HCT116 (cell line): ENCODE data around the gene CCL14. TPM values are rescaled to one million over a fixed set of nuclear protein-coding genes. Genes with fewer than 3 reads are reported as not detected.

ENCODE experiments used
- ATAC-seq: fragments of 200-7000 bp; cut with Tn5 transposase; 2 replicates; pipeline ENCODE4 v1.9.1; 2020; ENCODE audit warnings: mild to moderate bottlenecking, moderate library complexity
- BruUV-seq: library from RNA; stranded (reverse); fragments of 400-500 nt; replicated peaks from 2 replicates; lab custom pipeline; 2021; lab: Mats Ljungman, UMichigan
- CTCF ChIA-PET: fragments of 300-600 bp; sonication (Branson Sonifier 250); formaldehyde crosslinking; loops from one replicate; lab custom pipeline; 2021; ENCODE audit warnings: antibody characterized with exemption; lab: Charles Lee
- POLR2A ChIA-PET: fragments of 300-600, 350-600 bp; sonication (Branson Sonifier 250); formaldehyde crosslinking; loops from one replicate; lab custom pipeline; 2021; ENCODE audit warnings: antibody characterized with exemption; lab: Charles Lee
- RAD21 ChIA-PET, 2 experiments: fragments of 300-600 bp; sonication (Branson Sonifier 250); formaldehyde crosslinking; loops; one replicate each; lab custom pipeline; 2023; ENCODE audit warnings: low total read pairs in 2 of 2; ENCODE audit not compliant: uncharacterized antibody in 2 of 2, unreplicated experiment in 2 of 2, low non-redundant PET in 1 of 2; lab: Charles Lee
- DNase-seq: peaks from one replicate; pipeline ENCODE4 v3.0.0-alpha.2; 2010; ENCODE audit warnings: low read depth, low spot score
- H2AFZ ChIP-seq: fragments of 200-600 bp; shearing (Covaris generic), sonication (generic); 2 replicates; pipeline ENCODE4 v1.6.1; 2017; ENCODE audit warnings: low read depth, mixed run types, mixed read lengths, antibody characterized with exemption, low read length; ENCODE audit not compliant: poor library complexity, severe bottlenecking
- H3K27ac ChIP-seq: 2 replicates; pipeline ENCODE4 v1.5.1; 2012; ENCODE audit warnings: low read depth, low read length
- H3K27me3 ChIP-seq: fragments of 200-600 bp; sonication (generic); 2 replicates; pipeline ENCODE4 v1.6.1; 2016; ENCODE audit warnings: mixed run types, low read length, mixed read lengths; ENCODE audit not compliant: insufficient read depth
- H3K36me3 ChIP-seq, 2 experiments: fragments of 200-500 bp in 1 of 2; fragments of 200-600 bp in 1 of 2; sonication (Bioruptor generic) in 1 of 2; sonication (generic) in 1 of 2; 2 replicates each; pipeline versions ENCODE4 v1.5.1 to v1.6.1; 2014 to 2016; ENCODE audit warnings: low read length in 2 of 2, inconsistent platforms in 1 of 2, mixed read lengths in 1 of 2, mixed run types in 1 of 2; ENCODE audit not compliant: insufficient read depth in 2 of 2, control insufficient read depth in 1 of 2
- H3K4me1 ChIP-seq, 2 experiments: fragments of 200-600 bp in 1 of 2; sonication (generic) in 1 of 2; 2 replicates each; pipeline versions ENCODE4 v1.5.1 to v1.6.1; 2012 to 2017; ENCODE audit warnings: low read length in 2 of 2, inconsistent platforms in 1 of 2, mild to moderate bottlenecking in 1 of 2, mixed read lengths in 1 of 2, mixed run types in 1 of 2, moderate library complexity in 1 of 2; ENCODE audit not compliant: insufficient read depth in 2 of 2, control insufficient read depth in 1 of 2
- H3K4me2 ChIP-seq: fragments of 200-600 bp; sonication (generic); 2 replicates; pipeline ENCODE4 v1.6.1; 2017; ENCODE audit warnings: mixed run types, low read length, mixed read lengths
- H3K4me3 ChIP-seq, 2 experiments: fragments of 200-600 bp in 1 of 2; sonication (generic) in 1 of 2; replicated peaks in 1 of 2; 2 replicates each; pipeline ENCODE4 v1.5.1; 2011 to 2016; ENCODE audit warnings: low read length in 2 of 2, control low read depth in 1 of 2, low read depth in 1 of 2, mild to moderate bottlenecking in 1 of 2, mixed read lengths in 1 of 2, mixed run types in 1 of 2
- H3K79me2 ChIP-seq: fragments of 200-600 bp; sonication (generic); 2 replicates; pipeline ENCODE4 v1.6.1; 2017; ENCODE audit warnings: mild to moderate bottlenecking, mixed run types, low read length, moderate library complexity, mixed read lengths; ENCODE audit not compliant: insufficient read depth
- H3K9ac ChIP-seq: fragments of 200-600 bp; sonication (generic); 2 replicates; pipeline ENCODE4 v1.6.1; 2016; ENCODE audit warnings: low read length, mixed read lengths
- H3K9me2 ChIP-seq: fragments of 200-600 bp; sonication (generic), shearing (Covaris generic); 2 replicates; pipeline ENCODE4 v1.6.1; 2017; ENCODE audit warnings: mixed run types, mild to moderate bottlenecking, moderate library complexity; ENCODE audit not compliant: insufficient read depth
- H3K9me3 ChIP-seq, 2 experiments: fragments of 200-500 bp in 1 of 2; fragments of 200-600 bp in 1 of 2; sonication (Bioruptor generic) in 1 of 2; sonication (generic) in 1 of 2; 2 replicates each; pipeline ENCODE4 v1.6.1; 2014 to 2017; ENCODE audit warnings: low read length in 2 of 2, mixed read lengths in 2 of 2, inconsistent platforms in 1 of 2, low read depth in 1 of 2, mild to moderate bottlenecking in 1 of 2, mixed run types in 1 of 2, moderate library complexity in 1 of 2; ENCODE audit not compliant: control insufficient read depth in 1 of 2, insufficient read depth in 1 of 2
- H4K20me1 ChIP-seq: fragments of 200-600 bp; sonication (generic), shearing (Covaris generic); 2 replicates; pipeline ENCODE4 v1.6.1; 2017; ENCODE audit warnings: mixed run types, mild to moderate bottlenecking, moderate library complexity; ENCODE audit not compliant: insufficient read depth
- CBX3 ChIP-seq: IDR thresholded peaks from 2 replicates; pipeline ENCODE4 v1.6.1; 2012; ENCODE audit warnings: low read depth
- RAD21 ChIP-seq: IDR thresholded peaks from 2 replicates; pipeline ENCODE4 v1.6.1; 2012; ENCODE audit warnings: low read depth, mild to moderate bottlenecking
- SP1 ChIP-seq: IDR thresholded peaks from 2 replicates; pipeline ENCODE4 v1.6.1; 2012; ENCODE audit warnings: low read depth
- TCF7L2 ChIP-seq: IDR thresholded peaks from 2 replicates; pipeline ENCODE4 v1.7.0; 2011; ENCODE audit warnings: borderline replicate concordance, inconsistent platforms; ENCODE audit not compliant: insufficient read depth, insufficient read length; ENCODE audit errors: extremely low read depth
- ZNF274 ChIP-seq: fragments of 200-500 bp; sonication (Bioruptor generic); IDR thresholded peaks from 2 replicates; pipeline ENCODE4 v1.6.1; 2014; ENCODE audit warnings: mild to moderate bottlenecking, low read depth, low read length, inconsistent platforms
- intact Hi-C: fragments of 100-400 bp; cut with micrococcal nuclease; formaldehyde crosslinking; loops from 2 replicates; pipeline ENCODE4 v1.10.0; 2022
- total RNA-seq: library from RNA; stranded (reverse); gene quantifications from one replicate; pipeline ENCODE4 v1.2.1, GENCODE V29; 2021; ENCODE audit not compliant: unreplicated experiment
- TF ChIP-seq, protein P1 (sequence below): IDR thresholded peaks from 2 replicates; pipeline ENCODE4 v1.6.1; 2011; ENCODE audit warnings: mild to moderate bottlenecking, low read length, moderate library complexity; ENCODE audit not compliant: insufficient replicate concordance; ENCODE audit errors: extremely low read depth
- TF ChIP-seq, protein P2 (sequence below): IDR thresholded peaks from 2 replicates; pipeline ENCODE4 v1.6.1; 2012

CCL14 gene
- total RNA-seq, 1 experiment from 2014 or later, result not detected

DNA sequence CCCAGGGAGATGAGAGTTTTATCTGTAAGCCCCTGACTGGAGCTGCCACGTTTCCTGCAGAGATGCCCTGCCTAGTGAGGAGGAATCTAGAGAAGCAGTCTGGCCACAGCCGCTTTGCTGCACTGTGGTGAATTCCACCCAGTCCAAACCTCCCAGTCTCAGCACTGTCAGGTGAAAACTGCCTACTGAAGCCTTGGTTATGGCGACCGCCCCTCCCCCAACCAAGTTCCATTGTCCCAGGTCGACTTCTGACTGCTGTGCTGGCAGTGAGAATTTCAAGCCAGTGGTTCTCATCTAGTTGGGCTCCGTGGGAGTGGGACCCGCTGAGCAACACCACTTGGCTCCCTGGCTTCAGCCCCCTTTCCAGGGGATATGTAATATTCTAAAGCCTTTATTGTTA lies 32.8 kb downstream of the CCL14 start:
- ChIA-PET RAD21 (no interaction called here), POLR2A (no interaction called here), CTCF (no interaction called here)
- Histone ChIP-seq H3K9me3 (no peaks in the 10 kb centered on the region), H2AFZ (no peak overlapping the region), H3K9me2 (no peaks in the 10 kb centered on the region), H3K4me2 (no peak overlapping the region), H3K4me3 (no peak overlapping the region), H3K9ac (no peak overlapping the region), H3K79me2 (no peaks in the 10 kb centered on the region), H3K4me1 (no peaks in the 10 kb centered on the region), H3K36me3 (no peaks in the 10 kb centered on the region), H3K27ac (no peak overlapping the region), H4K20me1 (no peaks in the 10 kb centered on the region), H3K27me3 (no peaks in the 10 kb centered on the region)
- BruUV-seq, result no TSS peak
- ATAC-seq (no peak), DNase-seq (no peak)
- intact Hi-C loops, result no loop called here
- TF ChIP-seq, protein P1, sequence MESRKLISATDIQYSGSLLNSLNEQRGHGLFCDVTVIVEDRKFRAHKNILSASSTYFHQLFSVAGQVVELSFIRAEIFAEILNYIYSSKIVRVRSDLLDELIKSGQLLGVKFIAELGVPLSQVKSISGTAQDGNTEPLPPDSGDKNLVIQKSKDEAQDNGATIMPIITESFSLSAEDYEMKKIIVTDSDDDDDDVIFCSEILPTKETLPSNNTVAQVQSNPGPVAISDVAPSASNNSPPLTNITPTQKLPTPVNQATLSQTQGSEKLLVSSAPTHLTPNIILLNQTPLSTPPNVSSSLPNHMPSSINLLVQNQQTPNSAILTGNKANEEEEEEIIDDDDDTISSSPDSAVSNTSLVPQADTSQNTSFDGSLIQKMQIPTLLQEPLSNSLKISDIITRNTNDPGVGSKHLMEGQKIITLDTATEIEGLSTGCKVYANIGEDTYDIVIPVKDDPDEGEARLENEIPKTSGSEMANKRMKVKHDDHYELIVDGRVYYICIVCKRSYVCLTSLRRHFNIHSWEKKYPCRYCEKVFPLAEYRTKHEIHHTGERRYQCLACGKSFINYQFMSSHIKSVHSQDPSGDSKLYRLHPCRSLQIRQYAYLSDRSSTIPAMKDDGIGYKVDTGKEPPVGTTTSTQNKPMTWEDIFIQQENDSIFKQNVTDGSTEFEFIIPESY, result no peak
- TF ChIP-seq TCF7L2 (no peak), CBX3 (no peak), ZNF274 (no peak)
- TF ChIP-seq, protein P2, sequence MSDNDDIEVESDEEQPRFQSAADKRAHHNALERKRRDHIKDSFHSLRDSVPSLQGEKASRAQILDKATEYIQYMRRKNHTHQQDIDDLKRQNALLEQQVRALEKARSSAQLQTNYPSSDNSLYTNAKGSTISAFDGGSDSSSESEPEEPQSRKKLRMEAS, result no peak

DNA sequence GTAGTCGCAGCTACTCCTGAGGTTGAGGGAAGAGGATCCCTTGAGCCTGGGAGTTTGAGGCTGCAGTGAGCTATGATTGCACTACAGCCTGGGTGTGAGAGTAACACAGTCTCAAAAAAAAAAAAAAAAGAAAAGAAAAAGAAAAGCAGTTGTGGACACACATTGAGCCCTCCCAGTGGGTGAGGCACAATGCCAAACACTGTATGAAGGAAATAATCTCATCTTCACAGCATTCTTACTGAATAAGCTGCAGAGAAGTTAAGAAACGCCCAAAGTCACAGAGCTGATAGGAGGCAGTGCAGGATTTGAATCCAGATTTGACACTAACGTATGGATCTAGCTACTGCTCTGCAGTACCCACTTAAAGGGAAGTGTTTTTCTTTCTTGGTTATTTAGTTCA lies 37.1 kb downstream of the CCL14 start:
- BruUV-seq, result no TSS peak
- RAD21 ChIA-PET, result no interaction called here
- Histone ChIP-seq H3K4me1 (peaks cover 0 to 9% of the 10 kb centered on the region in 2 experiments; a peak in 3 of 4 replicates), H3K79me2 (no peaks in the 10 kb centered on the region), H3K27me3 (no peaks in the 10 kb centered on the region), H4K20me1 (no peaks in the 10 kb centered on the region), H3K4me2 (no peak overlapping the region)
- no peak for TF ChIP-seq SP1
- TF ChIP-seq, protein P1, result no peak
- TF ChIP-seq TCF7L2, result no peak
- TF ChIP-seq RAD21, result no peak
- no peak for TF ChIP-seq ZNF274
- TF ChIP-seq, all 23 proteins: peak for 0
- Histone ChIP-seq H3K36me3 (no peaks in the 10 kb centered on the region), H2AFZ (no peak overlapping the region), H3K4me3 (no peak overlapping the region), H3K27ac (no peak overlapping the region), H3K9me3 (no peaks in the 10 kb centered on the region), H3K9me2 (no peaks in the 10 kb centered on the region), H3K9ac (no peak overlapping the region)
- intact Hi-C loops, result no loop called here
- ATAC-seq, result no peak
- CTCF ChIA-PET, result interaction anchor here (1.2 to 2.7 kb wide), 2 partner anchors 20 to 199 kb away, joined by 3 to 15 read pairs; no protein-coding TSS in a partner anchor
- POLR2A ChIA-PET, result no interaction called here
- no peak for DNase-seq
